GM18907 (cell line): Measurements from ENCODE around the gene POLN.

Source experiments
- ATAC-seq: cut with Tn5 transposase; IDR thresholded peaks from one replicate; pipeline ENCODE4 v1.9.1; 2021; ENCODE audit warnings: mild to moderate bottlenecking, moderate library complexity; ENCODE audit not compliant: unreplicated experiment

The POLN gene

GRCh38 chr4:2072971-2073807, 168.7 kb downstream of the POLN start:
- no peak for ATAC-seq

- no peak for ATAC-seq
Observed at GRCh38 chr4:2071912-2072867, 169.7 kb downstream of the POLN start.

- no peak for ATAC-seq
Observed at GRCh38 chr4:2071252-2071911, 170.5 kb downstream of the POLN start.

- ATAC-seq = no peak
Observed at GRCh38 chr4:2070421-2071251, 171.3 kb downstream of the POLN start.

- no peak for ATAC-seq
Observed at GRCh38 chr4:2069986-2070385, 171.9 kb downstream of the POLN start.

- no peak for ATAC-seq
Observed at GRCh38 chr4:2069161-2069971, 172.6 kb downstream of the POLN start.

- ATAC-seq = no peak
Observed at GRCh38 chr4:2068566-2068965, 173.4 kb downstream of the POLN start.

GRCh38 chr4:2068198-2068470, 173.8 kb downstream of the POLN start:
- ATAC-seq = no peak

- no peak for ATAC-seq
Observed at GRCh38 chr4:2067446-2068197, 174.3 kb downstream of the POLN start.

GRCh38 chr4:2066571-2067445, 175.1 kb downstream of the POLN start:
- no peak for ATAC-seq

- no peak for ATAC-seq
Observed at GRCh38 chr4:2066011-2066551, 175.8 kb downstream of the POLN start.

- ATAC-seq = no peak
Observed at GRCh38 chr4:2065106-2065930, 176.6 kb downstream of the POLN start.

GRCh38 chr4:2064276-2064991, 177.5 kb downstream of the POLN start:
- no peak for ATAC-seq

GRCh38 chr4:2063557-2064275, 178.2 kb downstream of the POLN start:
- ATAC-seq = no peak

- no peak for ATAC-seq
Observed at GRCh38 chr4:2062808-2063524, 179.0 kb downstream of the POLN start.
